K562 (cell line): ENCODE measurements around the gene GLIS1. TPM values are rescaled to one million over a fixed set of nuclear protein-coding genes. Genes with fewer than 3 reads are reported as not detected.

Experiments used
- ATAC-seq: fragments of 200-7000 bp; cut with Tn5 transposase; 3 replicates; pipeline ENCODE4 v1.9.1; 2020; ENCODE audit warnings: moderate library complexity
- BruUV-seq: library from RNA; stranded (reverse); fragments of 400-500 nt; replicated peaks from 2 replicates; lab custom pipeline; 2021; lab: Mats Ljungman, UMichigan
- CTCF ChIA-PET: fragments of 300-600 bp; formaldehyde crosslinking; extraction: SDS; loops from one replicate; lab custom pipeline; 2021; ENCODE audit warnings: low intra/inter-chr PET ratio; lab: Yijun Ruan, JAX
- POLR2A ChIA-PET: fragments of 300-600, 350-650 bp; sonication (Branson Sonifier 250); formaldehyde crosslinking; extraction: SDS; loops from one replicate; lab custom pipeline; 2021; ENCODE audit warnings: antibody characterized with exemption, inconsistent platforms; lab: Yijun Ruan, JAX
- DNase-seq, 4 experiments: peaks; one replicate each; pipeline versions ENCODE4 v3.0.0 to v3.0.0-alpha.2; 2011 to 2018; ENCODE audit warnings: low spot score in 3 of 4, mixed read lengths in 3 of 4; ENCODE audit errors: extremely low read depth in 1 of 4
- FAIRE-seq: peaks from 2 replicates; lab custom pipeline; 2011; peaks lifted over from hg19 to GRCh38; lab: Jason Lieb, UNC
- H2AFZ ChIP-seq: 2 replicates; pipeline ENCODE4 v1.6.0; 2011; ENCODE audit warnings: low read depth, low read length, control low read depth, inconsistent platforms
- H3K27ac ChIP-seq: fragments of 200-600 bp; 3 replicates; pipeline ENCODE4 v1.8.0; 2011; ENCODE audit warnings: low read depth, mild to moderate bottlenecking, control low read depth, inconsistent platforms, low read length, moderate library complexity, mixed read lengths; ENCODE audit errors: extremely low read depth
- H3K27me3 ChIP-seq, 2 experiments: fragments of 300-600 bp in 1 of 2; 2 replicates in 1 of 2; 3 replicates in 1 of 2; pipeline versions ENCODE4 v1.6.0 to v1.8.0; 2011; ENCODE audit warnings: inconsistent platforms in 2 of 2, low read length in 2 of 2, mild to moderate bottlenecking in 1 of 2, mixed read lengths in 1 of 2, moderate library complexity in 1 of 2; ENCODE audit not compliant: control insufficient read depth in 2 of 2, insufficient read depth in 2 of 2
- H3K36me3 ChIP-seq: fragments of 300-600 bp; 3 replicates; pipeline ENCODE4 v1.8.0; 2011; ENCODE audit warnings: mild to moderate bottlenecking, low read length, inconsistent platforms; ENCODE audit not compliant: control insufficient read depth, insufficient read depth
- H3K4me1 ChIP-seq, 2 experiments: fragments of 200-600 bp in 1 of 2; replicated peaks in 1 of 2; 2 replicates in 1 of 2; 3 replicates in 1 of 2; pipeline versions ENCODE4 v1.5.1 to v1.8.0; 2011; ENCODE audit warnings: inconsistent platforms in 2 of 2, low read length in 2 of 2, mild to moderate bottlenecking in 1 of 2, mixed read lengths in 1 of 2, moderate library complexity in 1 of 2; ENCODE audit not compliant: control insufficient read depth in 2 of 2, insufficient read depth in 2 of 2
- H3K4me2 ChIP-seq: 2 replicates; pipeline ENCODE4 v1.6.1; 2011; ENCODE audit warnings: low read length, control low read depth, inconsistent platforms, mixed read lengths; ENCODE audit not compliant: insufficient read depth
- H3K4me3 ChIP-seq: fragments of 200-600 bp; sonication (generic), shearing (Covaris generic); 2 replicates; pipeline ENCODE4 v1.5.1; 2016; ENCODE audit warnings: control low read depth, inconsistent platforms
- H3K79me2 ChIP-seq: fragments of 200-600 bp; 3 replicates; pipeline ENCODE4 v1.8.0; 2011; ENCODE audit warnings: low read length, inconsistent platforms; ENCODE audit not compliant: control insufficient read depth, insufficient read depth
- H3K9ac ChIP-seq, 2 experiments: 2 replicates each; pipeline versions ENCODE4 v1.6.0 to v1.6.1; 2011; ENCODE audit warnings: low read depth in 2 of 2, low read length in 2 of 2, control low read depth in 1 of 2, inconsistent platforms in 1 of 2, mild to moderate bottlenecking in 1 of 2, mixed read lengths in 1 of 2; ENCODE audit not compliant: insufficient read depth in 1 of 2
- H3K9me1 ChIP-seq: one replicate; pipeline ENCODE4 v1.6.0; 2011; ENCODE audit warnings: inconsistent platforms, mild to moderate bottlenecking, low read length, moderate library complexity; ENCODE audit not compliant: control insufficient read depth, insufficient read depth
- H3K9me3 ChIP-seq: replicated peaks from 2 replicates; pipeline ENCODE4 v1.5.1; 2011; ENCODE audit warnings: low read depth, low read length, inconsistent platforms; ENCODE audit not compliant: control insufficient read depth, insufficient read depth
- H4K20me1 ChIP-seq: replicated peaks from 2 replicates; pipeline ENCODE4 v1.6.1; 2011; ENCODE audit warnings: low read length, inconsistent platforms, mixed read lengths; ENCODE audit not compliant: control insufficient read depth, insufficient read depth
- AFF4 ChIP-seq: sonication (generic); formaldehyde crosslinking; IDR thresholded peaks from 2 replicates; pipeline ENCODE4 v1.8.0; 2023; ENCODE audit warnings: mild to moderate bottlenecking, missing genetic modification reagents
- BHLHE40 ChIP-seq: IDR thresholded peaks from 2 replicates; pipeline ENCODE4 v1.6.1; 2011; ENCODE audit warnings: low read length, improper control_type of control experiment
- BRD9 ChIP-seq: fragments of 450-650 bp; IDR thresholded peaks from 2 replicates; pipeline ENCODE4 v1.6.1; 2018; ENCODE audit warnings: low read depth; ENCODE audit not compliant: partially characterized antibody
- C11orf30 ChIP-seq: fragments of 450-650 bp; IDR thresholded peaks from 2 replicates; pipeline ENCODE4 v1.6.1; 2016; ENCODE audit warnings: low read depth, mild to moderate bottlenecking
- FIP1L1 ChIP-seq: fragments of 200-400 bp; formaldehyde crosslinking; IDR thresholded peaks from 2 replicates; pipeline ENCODE4 v1.6.1; 2018; ENCODE audit warnings: mild to moderate bottlenecking, low read depth, low read length; ENCODE audit not compliant: poor library complexity, severe bottlenecking
- RBM17 ChIP-seq: fragments of 200-400 bp; formaldehyde crosslinking; IDR thresholded peaks from 2 replicates; pipeline ENCODE4 v1.6.1; 2017; ENCODE audit warnings: low read depth, mild to moderate bottlenecking, low read length, borderline replicate concordance
- RBM22 ChIP-seq: fragments of 200-400 bp; formaldehyde crosslinking; IDR thresholded peaks from 2 replicates; pipeline ENCODE4 v1.6.1; 2018; ENCODE audit warnings: low read length, low read depth; ENCODE audit not compliant: poor library complexity, severe bottlenecking
- SAFB ChIP-seq: fragments of 200-400 bp; formaldehyde crosslinking; IDR thresholded peaks from 2 replicates; pipeline ENCODE4 v1.6.1; 2017; ENCODE audit warnings: low read depth, low read length, borderline replicate concordance
- THAP12 ChIP-seq: fragments of 250-450 bp; sonication (Bioruptor Pico); IDR thresholded peaks from 2 replicates; pipeline ENCODE4 v1.9.0; 2021; ENCODE audit warnings: mild to moderate bottlenecking, inconsistent platforms
- XRCC3 ChIP-seq: fragments of 450-650 bp; IDR thresholded peaks from 2 replicates; pipeline ENCODE4 v1.6.1; 2017; ENCODE audit warnings: mild to moderate bottlenecking, moderate library complexity
- ZBTB7A ChIP-seq: IDR thresholded peaks from 2 replicates; pipeline ENCODE4 v1.6.1; 2011; ENCODE audit warnings: low read depth, mild to moderate bottlenecking, low read length, moderate library complexity, borderline replicate concordance; ENCODE audit not compliant: control insufficient read depth
- ZC3H4 ChIP-seq: sonication (generic); formaldehyde crosslinking; IDR thresholded peaks from 2 replicates; pipeline ENCODE4 v1.9.0; 2021; ENCODE audit warnings: missing genetic modification reagents, borderline replicate concordance
- ZNF695 ChIP-seq: fragments of 450-650 bp; formaldehyde crosslinking; IDR thresholded peaks from 2 replicates; pipeline ENCODE4 v1.4.0; 2020; ENCODE audit warnings: mild to moderate bottlenecking, moderate library complexity
- ZNF780A ChIP-seq: fragments of 250-450 bp; sonication (Bioruptor Pico); IDR thresholded peaks from 2 replicates; pipeline ENCODE4 v1.5.0; 2021; ENCODE audit warnings: mild to moderate bottlenecking
- WGBS: fragments of 100-300 bp; shearing (Covaris generic); methylation state at CpG from one replicate; pipeline ENCODE4 v1.1.6; 2016; ENCODE audit warnings: low coverage, mixed read lengths; ENCODE audit not compliant: insufficient coverage; ENCODE audit errors: missing lambda C conversion rate; 5-methylcytosine and 5-hydroxymethylcytosine counted together
- in situ Hi-C: fragments of 300-500 bp; cut with MboI; formaldehyde crosslinking; loops from 4 replicates; pipeline ENCODE4 v1.15.0; 2018; ENCODE audit warnings: inconsistent platforms, mixed read lengths
- intact Hi-C: fragments of 100-400 bp; cut with micrococcal nuclease; formaldehyde crosslinking; loops from 2 replicates; pipeline ENCODE4 v1.14.2; 2022
- polyA plus RNA-seq, 8 experiments: library from polyadenylated mRNA; depleted of rRNA in 4 of 8; stranded (reverse) in 5 of 8; unstranded in 3 of 8; fragments of >200 nt; fragmentation: Nextera tagmentation in 2 of 8; fragmentation: Illumina TruSeq in 1 of 8; extraction: Ambion mirVana in 2 of 8; extraction: Trizol in 1 of 8; gene quantifications; 2 replicates each; pipeline versions ENCODE4 v1.2.1 to v1.2.3, GENCODE V29; 2011 to 2014; ENCODE audit warnings: inconsistent platforms in 1 of 8, missing spikeins in 1 of 8
- total RNA-seq, 7 experiments: library from RNA; depleted of rRNA in 6 of 7; stranded (reverse); fragments of >200 nt in 6 of 7; fragmentation: Illumina TruSeq in 2 of 7; extraction: Trizol in 2 of 7; gene quantifications; 2 replicates each; pipeline versions ENCODE4 v1.2.1 to v1.2.3, GENCODE V29; 2011 to 2021; ENCODE audit warnings: low replicate concordance in 1 of 7
- TF ChIP-seq, protein P1 (sequence below): fragments of 450-650 bp; IDR thresholded peaks from 2 replicates; pipeline ENCODE4 v1.6.1; 2017; ENCODE audit warnings: antibody characterized with exemption

Gene GLIS1
- total and polyA plus RNA-seq, 9 of the 15 experiments (the other 6 are each of a cell fraction or from before 2014, with no cell fraction given): not detected

- Histone ChIP-seq H3K9me3 (no peaks in the 10 kb centered on the region), H3K9ac (no peak overlapping the region), H3K36me3 (no peaks in the 10 kb centered on the region), H3K4me3 (no peak overlapping the region), H3K27ac (no peak overlapping the region), H2AFZ (no peak overlapping the region), H4K20me1 (no peaks in the 10 kb centered on the region), H3K27me3 (peaks cover 3 to 15% of the 10 kb centered on the region in 2 experiments; a peak in 3 of 5 replicates), H3K79me2 (no peaks in the 10 kb centered on the region), H3K4me1 (no peaks in the 10 kb centered on the region), H3K9me1 (no peaks in the 10 kb centered on the region), H3K4me2 (no peak overlapping the region)
- 2% methylated on average over 3 of the region's 3 CpGs for WGBS
- ATAC-seq (no peak), DNase-seq (no peak), FAIRE-seq (no peak)
- in situ Hi-C loops (no loop called here), intact Hi-C loops (no loop called here)
- ChIA-PET CTCF (no interaction called here), POLR2A (interaction anchor here (0.6 to 1.2 kb wide), 4 partner anchors 10 to 1189 kb away, joined by 3 to 4 read pairs (median 3); no protein-coding TSS in a partner anchor)
- BruUV-seq: no TSS peak
- TF ChIP-seq AFF4 (CRISPR knock-in tag) (no peak), ZBTB7A (no peak), RBM17 (no peak), ZC3H4 (no peak), RBM22 (no peak), BHLHE40 (no peak), XRCC3 (no peak), C11orf30 (no peak), THAP12 (no peak), ZNF780A (CRISPR knock-in tag) (no peak), FIP1L1 (no peak), BRD9 (no peak), ZNF695 (CRISPR knock-in tag) (no peak), SAFB (no peak)
- TF ChIP-seq, protein P1, sequence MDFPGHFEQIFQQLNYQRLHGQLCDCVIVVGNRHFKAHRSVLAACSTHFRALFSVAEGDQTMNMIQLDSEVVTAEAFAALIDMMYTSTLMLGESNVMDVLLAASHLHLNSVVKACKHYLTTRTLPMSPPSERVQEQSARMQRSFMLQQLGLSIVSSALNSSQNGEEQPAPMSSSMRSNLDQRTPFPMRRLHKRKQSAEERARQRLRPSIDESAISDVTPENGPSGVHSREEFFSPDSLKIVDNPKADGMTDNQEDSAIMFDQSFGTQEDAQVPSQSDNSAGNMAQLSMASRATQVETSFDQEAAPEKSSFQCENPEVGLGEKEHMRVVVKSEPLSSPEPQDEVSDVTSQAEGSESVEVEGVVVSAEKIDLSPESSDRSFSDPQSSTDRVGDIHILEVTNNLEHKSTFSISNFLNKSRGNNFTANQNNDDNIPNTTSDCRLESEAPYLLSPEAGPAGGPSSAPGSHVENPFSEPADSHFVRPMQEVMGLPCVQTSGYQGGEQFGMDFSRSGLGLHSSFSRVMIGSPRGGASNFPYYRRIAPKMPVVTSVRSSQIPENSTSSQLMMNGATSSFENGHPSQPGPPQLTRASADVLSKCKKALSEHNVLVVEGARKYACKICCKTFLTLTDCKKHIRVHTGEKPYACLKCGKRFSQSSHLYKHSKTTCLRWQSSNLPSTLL: no peak
These were observed 171.1 kb downstream of the GLIS1 start for GRCh38 chr1:53567851-53568250.
